HepG2 (cell line): ENCODE results near the gene LRRC74A.

Experiments used
- CBFB ChIP-seq: sonication (generic); formaldehyde crosslinking; IDR thresholded peaks from 2 replicates; pipeline ENCODE4 v1.4.0; 2020; ENCODE audit warnings: missing genetic modification reagents
- NFIC ChIP-seq: IDR thresholded peaks from 2 replicates; pipeline ENCODE4 v1.6.1; 2012; ENCODE audit warnings: mild to moderate bottlenecking, low read length, inconsistent platforms
- PITX1 ChIP-seq: sonication (generic); formaldehyde crosslinking; IDR thresholded peaks from 2 replicates; pipeline ENCODE4 v1.5.1; 2020; ENCODE audit warnings: mild to moderate bottlenecking, missing genetic modification reagents
- RAD51 ChIP-seq: fragments of 450-650 bp; IDR thresholded peaks from 2 replicates; pipeline ENCODE4 v1.6.1; 2016; ENCODE audit warnings: borderline replicate concordance
- RARG ChIP-seq: sonication (generic); formaldehyde crosslinking; IDR thresholded peaks from 2 replicates; pipeline ENCODE4 v1.4.0; 2020; ENCODE audit warnings: low read depth, mild to moderate bottlenecking, missing genetic modification reagents
- TBX3 ChIP-seq: fragments of 450-650 bp; IDR thresholded peaks from 2 replicates; pipeline ENCODE4 v1.6.1; 2017; ENCODE audit warnings: antibody characterized with exemption, mild to moderate bottlenecking, inconsistent platforms, borderline replicate concordance
- ZBTB20 ChIP-seq: sonication (generic); formaldehyde crosslinking; IDR thresholded peaks from 2 replicates; pipeline ENCODE4 v1.8.1; 2023; ENCODE audit warnings: missing genetic modification reagents, low read depth, mild to moderate bottlenecking, borderline replicate concordance

DNA sequence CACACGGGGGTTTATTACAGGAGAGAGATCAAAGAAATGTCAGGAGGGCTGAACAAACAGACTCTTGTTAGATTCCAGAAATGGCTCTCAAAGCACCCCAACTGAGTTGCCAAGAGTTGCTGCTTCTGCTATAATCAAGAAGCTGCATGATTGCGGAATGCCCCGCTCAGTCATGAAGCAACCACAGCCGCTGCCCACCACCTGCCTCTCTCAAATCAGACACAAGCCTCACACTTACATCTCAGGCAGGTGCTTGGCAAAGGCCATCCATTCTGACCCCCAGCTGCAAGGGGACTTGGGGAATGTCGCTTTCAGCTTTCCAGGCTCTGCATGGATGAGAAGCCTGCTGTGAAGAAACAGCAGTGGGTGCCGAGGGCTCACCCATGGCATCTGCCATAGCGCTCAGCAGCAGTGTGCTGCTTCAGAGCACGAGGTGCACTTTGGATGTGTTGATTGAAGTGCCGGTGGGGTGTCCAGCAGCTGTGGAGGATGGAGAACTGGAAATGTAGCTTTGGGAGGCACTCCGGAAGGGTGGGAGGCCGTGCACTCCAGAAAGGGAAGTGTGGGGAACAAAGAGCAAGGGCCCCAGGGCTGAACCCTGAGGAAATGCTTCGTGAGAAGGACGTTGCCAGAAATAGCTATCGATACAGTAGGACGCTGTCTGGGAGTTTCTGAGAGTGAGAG is 37.7 kb downstream of the LRRC74A start:
- TF ChIP-seq NFIC: no peak
- TF ChIP-seq RAD51: no peak
- no peak for TF ChIP-seq ZBTB20
- TF ChIP-seq RARG (CRISPR knock-in tag): no peak
- no peak for TF ChIP-seq TBX3
- no peak for TF ChIP-seq PITX1
- no peak for TF ChIP-seq CBFB (CRISPR knock-in tag)
